HG03103 (cell line): ENCODE data around the gene ZBTB7C.

Source experiments
- ATAC-seq: cut with Tn5 transposase; IDR thresholded peaks from one replicate; pipeline ENCODE4 v1.9.1; 2021; ENCODE audit warnings: low read depth; ENCODE audit not compliant: unreplicated experiment

ZBTB7C gene

DNA sequence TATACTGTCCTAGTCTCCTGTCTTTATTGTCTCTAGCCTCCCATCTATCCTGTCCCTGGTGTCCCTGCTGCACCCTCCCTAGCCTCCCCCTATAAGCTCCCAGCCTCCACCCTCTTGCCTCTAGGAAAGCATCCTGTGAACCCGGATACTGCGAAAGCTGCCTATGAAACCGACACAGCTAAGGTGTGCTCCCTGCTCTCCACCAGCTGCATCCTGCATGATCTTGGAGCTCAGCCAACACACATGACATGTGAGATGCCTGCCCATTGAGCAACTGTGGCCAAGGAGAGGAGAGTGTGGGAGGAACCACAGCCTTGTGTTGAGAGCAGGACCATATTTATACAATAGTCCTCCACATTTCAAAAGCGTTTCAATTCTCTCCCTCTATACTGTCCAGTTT, 187.1 kb downstream of the ZBTB7C start:
- peak; percentile 86 for ATAC-seq

DNA sequence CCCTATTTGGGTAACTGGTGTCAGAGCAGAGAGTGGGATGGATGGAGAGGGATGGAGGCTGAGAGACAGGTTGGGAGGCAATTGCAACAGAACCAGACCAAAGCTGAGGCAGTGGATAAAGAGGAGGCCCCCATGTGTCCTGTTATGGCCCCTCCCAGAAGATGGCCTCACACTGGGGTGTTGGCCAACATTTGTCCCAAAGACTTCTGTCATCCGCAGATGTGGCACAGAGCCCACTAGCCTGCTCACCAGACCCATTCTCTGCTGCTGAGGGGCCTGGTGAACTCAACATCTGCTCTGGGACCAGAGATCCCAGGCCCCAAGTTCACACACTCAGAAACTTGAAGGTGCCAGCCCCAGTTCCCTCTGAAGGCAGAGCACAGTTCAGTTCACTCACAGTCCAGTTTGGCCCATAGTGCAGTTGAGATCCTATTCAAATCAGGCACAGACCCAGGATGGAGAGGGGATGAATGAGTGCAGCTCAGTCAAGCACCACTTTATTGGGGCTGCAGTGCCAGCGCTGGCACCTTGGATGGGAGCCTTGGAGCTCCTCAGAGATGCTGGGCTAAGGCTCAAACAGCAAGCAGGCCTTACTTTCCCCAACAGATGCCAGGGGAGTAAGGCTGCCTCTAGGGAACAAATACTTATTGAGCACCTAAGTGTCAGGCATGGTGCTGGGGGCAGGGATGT, 189.2 kb downstream of the ZBTB7C start:
- ATAC-seq, result no peak

DNA sequence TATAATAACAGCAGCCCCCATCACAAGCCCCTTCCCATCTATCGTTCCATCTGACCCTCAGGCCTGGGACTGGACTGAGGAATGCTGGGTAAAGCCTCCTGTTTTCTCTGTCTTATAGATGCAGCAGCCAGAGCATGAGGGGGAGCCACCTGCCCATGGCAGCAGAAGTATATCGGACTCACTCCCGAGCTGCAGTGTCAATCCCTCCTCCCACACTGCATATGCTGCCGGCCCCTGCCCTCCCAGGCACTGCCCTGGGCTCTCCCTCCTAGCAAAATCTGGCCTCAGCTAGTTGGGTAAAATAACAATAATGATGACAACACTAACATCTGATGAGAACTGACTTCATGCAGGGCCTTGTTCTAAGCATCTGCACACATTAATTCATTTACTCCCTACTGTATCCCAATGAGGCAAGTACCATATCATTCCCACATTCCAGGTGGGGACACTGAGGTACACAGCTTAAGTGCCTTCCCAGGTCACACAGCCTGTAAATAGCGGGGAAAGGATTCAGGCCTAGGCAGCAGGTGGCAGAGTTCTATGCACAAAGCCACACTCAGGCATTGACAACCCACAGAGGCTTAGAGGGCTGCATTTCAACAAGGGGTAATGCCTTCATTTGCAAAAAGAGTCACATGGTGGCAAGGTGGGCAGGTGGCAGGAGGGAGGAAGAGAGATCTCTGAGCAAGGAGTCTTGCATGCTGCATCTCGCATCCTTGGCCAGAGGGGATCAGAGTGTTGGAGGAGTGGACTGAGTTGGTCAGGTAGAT, 190.0 kb downstream of the ZBTB7C start:
- no peak for ATAC-seq

DNA sequence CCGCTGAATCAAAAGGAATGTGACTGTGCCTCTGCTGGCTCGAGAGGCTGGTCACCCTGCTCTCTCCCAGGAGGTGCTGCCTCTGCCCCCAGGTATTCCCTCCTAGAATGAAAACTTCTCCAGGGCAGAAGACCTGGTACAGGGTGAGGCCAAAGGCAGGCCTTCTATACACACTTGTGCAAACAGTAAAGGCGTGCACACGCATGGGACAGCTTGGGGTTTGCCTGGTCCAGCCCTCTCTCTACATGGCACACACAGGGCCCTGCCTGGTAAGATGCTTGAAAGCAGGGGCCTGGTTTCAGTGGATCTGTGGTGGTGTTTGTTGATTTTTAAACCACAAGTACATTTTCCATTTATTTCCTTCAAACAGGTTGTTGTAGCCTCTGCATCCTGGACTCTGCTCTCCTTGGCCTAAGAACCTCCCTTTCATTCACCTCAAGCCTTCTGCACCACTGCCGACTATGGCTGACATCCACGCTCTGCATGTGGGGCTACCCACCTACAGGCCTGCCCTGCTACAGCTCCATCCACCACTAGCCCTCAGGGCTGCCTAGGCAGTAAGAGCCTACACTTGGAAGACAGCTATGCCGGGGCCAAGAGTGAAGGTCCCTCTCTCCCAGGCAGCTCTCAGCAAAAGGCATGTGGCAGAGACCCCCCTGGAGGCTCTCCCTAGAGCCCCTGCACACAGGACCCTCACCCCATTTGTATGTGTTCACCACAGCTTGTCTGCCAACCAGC, 190.7 kb downstream of the ZBTB7C start:
- ATAC-seq, result no peak

DNA sequence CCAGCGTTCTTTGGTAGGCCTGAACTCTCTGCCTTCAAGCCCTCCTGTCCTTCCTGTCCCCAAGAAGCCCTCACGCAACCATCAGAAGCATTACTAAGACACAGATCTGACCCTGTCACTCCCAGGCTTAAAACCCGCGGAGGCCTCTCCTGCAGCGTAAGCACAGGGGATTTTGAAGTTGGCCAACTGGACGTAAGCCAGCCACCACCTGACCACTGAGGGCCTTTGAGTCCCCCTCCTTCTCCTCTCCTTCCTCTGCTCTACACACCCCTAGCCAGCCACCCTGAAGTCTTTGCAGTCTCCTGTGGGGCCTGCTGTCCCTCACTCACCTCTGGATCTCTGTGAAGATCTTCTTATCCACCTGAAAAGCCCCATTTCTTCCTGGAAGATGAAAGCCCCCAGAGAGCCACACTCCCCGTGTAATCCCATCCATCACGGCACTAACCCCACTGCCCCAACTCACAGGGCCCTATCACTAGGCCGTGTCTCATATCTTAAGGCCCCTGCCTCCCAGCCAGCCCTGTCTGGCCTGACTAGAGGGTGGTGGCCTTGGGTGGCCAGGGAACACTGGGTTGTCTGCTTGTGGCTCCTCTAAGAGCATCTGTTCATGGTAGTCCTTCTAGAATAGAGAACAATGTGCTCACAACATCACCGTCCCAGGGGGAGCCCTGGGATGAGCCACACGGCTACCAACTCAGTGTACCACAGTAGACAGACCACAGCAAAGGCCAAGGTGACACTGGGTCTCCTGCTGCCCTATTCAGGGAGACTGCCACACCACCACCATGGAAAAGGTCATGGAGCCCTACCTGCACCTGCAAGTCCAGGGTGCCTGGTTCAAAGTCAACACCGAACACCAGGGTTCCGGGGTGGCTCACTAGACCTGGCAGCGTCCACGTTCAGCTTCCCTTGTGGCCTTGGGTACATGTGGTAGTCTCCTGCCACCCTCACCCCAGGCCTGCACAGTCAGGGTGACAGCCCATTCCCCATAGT, 191.6 kb downstream of the ZBTB7C start:
- no peak for ATAC-seq

DNA sequence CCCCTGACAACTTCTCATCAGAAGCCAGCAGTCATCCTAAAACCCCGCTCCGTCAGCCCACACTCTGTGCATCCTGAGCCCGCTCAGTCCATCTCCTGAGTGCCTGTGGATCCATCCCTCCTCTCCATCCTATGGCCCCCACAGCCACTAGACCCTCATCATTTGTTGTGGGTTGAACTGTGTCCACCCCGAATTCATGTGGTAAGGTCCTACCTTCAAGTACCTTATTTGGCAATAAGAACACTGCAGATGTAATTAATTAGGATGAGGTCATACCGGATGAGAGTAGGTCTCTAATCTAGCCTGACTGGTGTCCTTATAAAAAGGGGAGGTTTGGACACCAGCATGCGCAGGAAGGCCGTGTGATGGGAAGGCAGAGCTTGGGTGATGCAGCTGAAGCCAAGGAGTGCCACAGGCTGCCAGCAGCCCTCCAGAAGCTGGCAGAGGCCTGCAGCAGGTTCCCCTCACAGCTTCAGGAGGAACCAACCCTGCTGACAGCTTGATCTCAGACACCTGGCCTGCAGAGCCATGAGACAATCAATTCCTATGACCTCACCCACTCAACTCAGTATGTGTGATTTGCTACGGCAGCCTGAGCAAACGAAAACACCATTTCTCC, 192.4 kb downstream of the ZBTB7C start:
- no peak for ATAC-seq

DNA sequence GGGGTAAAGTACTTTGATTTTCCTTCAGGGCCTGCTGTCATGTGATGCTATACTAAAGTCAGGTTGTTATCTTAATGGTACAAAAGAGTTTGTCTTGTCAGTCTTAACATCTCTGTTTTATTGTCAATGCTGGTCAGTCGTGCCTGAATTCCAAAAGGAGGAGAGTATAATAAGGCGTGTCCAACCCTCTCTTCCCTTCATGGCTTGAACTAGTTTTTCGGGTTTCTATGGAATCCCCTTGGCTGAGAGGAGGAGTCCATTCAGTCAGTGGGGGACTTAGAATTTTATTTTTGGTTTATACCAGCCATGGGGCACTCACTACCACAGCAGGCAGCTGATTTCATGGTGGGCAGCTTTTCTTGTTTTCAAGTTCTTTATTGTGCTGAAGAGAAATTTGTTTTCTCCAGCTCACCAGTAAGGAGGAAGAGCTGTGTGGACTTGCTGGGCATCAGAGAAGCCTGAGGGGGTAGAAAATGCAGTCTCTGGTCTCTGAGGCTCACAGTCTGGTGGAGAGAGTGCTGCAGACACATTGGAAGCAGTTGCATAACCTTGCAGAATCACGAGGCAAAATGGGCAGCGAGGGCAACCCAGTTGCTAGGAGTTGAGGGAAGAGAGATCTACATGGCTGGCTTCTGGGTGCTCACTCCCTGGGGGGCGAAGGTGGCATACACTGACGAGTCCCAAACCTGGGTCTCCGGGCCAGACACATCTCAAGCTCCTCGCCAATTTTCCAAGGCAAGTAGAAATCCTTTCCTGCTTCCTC, 193.1 kb downstream of the ZBTB7C start:
- ATAC-seq, result no peak

DNA sequence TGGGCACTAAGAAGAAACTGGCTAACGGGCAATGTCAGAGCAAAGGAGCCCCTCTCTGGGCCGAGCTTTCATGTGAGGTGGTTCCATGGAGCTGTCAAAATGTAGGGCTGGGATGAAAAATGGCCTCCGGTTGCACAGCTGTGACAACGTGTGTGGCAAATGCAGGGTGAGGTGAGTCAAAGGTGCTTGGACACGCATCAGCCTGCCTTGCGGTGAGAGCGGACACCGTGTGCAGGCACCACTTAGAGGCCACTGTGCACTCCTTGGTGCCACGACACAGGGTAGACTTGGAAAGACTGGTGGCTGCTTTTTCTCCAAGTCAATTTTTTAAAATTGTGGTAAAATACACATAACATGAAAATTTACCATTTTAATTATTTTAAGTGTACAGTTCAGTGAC, 195.4 kb downstream of the ZBTB7C start:
- no peak for ATAC-seq

DNA sequence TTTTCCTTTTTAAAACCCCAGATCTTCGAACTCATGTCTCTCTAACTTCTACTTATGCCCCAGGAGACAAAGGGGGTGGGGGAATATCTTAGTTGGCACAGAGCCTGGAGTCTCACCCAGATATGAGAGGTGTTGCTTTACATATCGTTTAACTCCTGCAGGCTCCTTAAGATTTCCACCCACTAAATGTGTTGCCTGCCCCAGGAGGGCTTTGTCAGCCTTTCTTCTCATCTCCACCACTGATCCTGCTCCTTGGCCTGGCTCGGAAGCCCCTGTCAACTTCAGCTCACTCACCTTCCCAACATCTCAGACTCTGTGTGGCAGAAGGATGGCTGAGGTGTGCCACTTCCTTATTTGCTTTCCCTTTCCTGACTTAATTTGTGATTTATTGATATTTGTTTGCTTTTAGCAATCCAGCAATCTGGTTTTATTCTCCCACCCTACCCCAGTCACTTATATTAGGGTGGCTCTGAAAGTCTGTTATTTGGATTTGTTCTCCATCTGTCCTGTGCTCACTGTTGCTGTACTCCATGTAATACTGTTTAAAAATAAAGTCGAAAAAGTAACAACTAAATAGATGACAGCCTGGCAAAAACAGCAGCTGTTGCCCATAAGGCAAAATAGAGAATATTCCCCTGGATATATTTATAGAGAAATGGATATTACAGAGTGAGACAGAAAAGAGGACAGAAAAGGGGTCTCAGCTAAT, 200.6 kb downstream of the ZBTB7C start:
- no peak for ATAC-seq

DNA sequence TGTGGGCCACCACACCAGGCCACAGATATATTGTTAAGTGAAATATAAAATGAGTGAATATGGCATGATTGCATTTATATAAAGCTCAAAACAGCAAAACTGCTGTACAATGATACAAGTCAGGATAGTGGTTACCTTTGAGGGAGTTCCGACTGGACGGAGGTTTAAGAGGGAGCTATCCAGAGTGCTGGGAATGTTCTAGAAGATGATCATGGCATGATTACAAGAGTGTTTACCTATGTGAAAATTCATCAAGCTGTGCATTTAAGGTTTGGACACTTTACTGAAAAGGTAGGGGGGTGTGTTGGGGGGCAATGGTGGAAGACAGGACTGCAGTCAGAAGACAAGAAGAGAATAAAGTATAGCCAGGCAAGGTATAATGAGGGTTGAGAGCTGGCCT, 201.4 kb downstream of the ZBTB7C start:
- ATAC-seq, result no peak

DNA sequence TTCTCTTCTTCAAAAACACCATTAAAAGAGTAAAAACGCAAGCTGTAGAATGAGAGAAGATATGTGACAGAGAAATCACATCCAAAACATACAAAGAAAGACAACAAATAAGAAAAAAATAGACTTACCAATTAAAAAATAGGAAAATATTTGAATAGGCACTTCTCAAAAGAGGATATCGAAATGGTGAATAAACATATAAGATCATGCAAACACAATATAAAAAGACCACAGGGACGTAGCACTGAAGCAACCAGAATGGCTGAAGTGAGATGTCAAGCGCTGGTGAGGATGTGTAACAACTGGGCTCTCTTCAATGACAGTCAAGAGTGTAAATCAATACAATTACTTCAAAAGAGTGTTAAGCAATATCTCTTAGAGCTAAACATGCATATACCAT, 202.3 kb downstream of the ZBTB7C start:
- no peak for ATAC-seq

DNA sequence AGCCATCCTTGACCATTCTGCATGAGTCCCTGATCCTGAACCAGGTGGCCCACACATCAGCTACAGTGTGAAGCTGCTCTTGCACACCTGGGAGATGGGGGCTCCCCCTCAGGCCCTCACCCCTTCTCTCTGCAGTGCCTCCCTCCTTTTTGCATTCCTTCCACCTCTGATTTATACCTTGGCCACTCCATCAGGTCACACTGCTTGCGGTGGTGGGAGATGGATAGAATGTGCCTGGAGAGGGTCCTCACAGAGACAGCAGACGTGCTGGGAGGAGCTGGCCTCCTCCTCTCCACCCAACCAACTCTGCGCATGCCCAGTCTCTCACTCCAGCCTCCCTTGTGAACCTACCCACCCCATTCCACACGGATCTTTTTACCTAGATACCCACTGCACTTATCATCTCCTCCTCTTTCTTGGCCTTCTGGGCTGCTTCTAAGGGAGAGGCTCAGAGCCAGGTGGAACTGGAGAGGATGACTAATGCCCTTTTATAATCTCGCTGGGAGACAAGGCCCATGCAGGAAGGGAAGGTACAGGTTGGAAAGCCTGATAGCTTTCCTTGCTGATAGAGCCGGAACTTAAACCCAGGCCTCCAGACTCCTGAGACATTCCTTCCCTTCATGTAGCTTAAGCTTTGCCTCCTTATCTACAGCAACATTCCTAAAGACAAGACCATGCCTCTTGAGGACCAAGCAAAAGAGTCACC, 205.1 kb downstream of the ZBTB7C start:
- no peak for ATAC-seq

DNA sequence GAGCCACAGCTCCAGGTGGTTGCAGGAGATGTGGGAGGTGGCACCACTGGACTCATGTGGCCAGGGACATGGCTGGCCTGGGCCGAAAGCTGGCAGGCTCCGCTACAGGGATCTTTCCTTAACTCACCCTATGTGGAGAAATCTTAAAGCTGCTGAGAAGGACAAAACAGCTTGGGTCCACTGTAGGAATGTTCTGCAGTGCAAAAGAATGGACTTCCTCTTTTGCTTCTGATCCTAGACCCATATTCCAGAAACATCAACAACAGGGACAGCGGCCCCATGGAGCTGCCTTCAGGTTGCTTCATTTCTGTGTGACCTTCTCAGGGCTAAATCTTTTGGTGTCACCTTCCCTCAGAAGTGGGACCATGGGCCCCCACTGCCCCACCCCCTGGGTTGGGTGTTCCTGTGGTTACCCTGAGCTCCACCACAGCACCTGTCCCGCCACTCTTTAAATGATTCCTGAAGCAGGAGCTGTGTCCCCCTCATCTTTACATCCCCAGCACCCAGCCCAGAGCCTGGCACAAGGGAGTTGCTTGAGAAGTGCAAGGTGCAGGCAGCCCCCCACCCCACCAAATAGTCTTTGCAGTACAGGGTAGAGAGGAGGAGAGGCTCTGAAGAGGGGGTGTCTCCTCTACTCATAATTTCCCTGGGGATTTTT, 205.8 kb downstream of the ZBTB7C start:
- ATAC-seq, result no peak

DNA sequence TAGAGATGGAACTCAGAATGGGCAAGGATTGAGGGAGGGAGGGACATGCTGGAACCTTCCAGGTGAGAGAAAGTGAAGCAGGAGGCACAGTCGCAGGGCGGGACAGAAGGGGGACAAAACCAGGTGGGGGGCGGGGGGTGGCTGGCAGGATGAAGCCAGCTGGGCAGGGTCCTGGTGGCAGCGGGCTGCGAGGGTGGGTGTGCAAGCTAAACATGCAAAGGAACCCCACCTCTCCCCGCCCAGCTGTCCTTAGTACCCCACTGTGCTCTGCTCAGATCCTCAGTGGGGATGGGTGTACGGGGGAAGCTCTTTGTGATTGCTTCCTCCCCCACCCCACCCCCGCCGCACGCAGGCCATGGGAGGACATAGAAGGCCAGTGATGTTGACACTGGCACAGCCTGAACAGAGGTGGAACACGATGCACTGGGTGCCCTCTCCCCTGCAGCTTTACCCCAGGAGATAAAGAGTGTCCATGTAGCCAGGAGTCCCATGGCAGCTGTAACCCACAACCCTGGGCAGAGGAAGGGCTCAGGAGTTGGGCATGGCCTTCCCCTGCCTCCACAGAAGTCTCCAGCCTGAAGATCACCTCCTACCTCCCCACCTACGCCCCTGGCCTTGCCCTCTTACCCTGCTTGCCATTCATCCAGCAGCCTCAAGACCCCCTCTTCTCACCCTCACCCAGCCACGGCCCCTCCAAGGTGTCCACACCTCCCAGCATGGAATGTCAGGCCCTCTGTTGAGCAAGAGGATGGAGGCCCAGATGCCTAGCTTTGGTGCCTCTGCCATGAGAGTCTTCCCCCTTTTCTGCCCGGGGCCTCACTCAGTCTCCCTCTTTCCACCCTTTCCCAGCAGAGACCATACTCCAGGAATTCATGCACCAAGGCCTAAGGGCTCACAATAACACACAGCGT, 206.6 kb downstream of the ZBTB7C start:
- no peak for ATAC-seq

DNA sequence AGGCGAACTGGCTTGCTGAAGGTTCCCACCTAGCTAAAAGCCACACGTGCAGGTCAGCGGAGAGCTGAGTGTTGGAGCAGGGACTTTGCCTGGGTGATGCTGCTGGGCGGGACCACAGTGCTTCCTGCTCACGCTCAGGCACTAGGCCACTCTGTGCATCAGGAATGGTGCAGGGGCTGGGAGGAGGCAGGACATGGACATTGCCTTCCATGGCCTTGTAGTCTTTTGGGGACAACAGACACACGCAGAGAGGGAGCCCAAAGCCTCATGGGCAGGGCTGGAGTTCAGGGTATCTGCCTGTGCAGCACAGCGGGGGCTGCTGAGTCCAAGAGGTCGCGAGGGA, 207.2 kb downstream of the ZBTB7C start:
- ATAC-seq, result no peak

DNA sequence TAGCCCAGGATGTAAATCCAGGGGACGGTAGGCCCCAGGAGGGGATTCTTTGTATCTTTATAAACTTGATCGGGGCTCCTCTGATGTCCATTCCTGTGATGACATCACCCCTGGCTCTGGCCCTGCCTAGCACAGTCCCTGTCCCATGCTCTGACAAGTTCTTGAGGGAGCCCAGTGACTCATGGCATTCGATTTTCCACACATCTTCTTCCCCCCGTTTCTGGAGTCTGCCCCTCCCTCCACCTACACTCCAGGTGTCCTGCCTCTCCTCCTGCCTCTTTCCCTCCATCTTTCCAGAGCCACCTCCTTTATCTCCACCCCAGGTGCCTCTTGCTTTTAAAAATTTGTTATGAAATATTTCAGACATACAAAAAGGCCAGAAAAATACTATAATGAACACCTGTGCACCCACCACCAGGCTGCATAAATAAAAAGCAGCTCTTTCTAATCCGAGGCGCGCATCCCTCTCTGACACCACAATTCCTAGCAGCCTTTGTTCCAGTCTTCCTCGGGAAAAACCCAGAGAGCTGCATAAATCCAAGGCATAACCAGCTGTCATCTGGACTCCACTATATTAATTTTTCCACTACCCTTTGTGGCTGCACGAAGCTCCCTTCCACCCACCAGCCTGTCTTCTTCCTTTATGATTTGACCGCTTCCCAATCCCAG, 207.7 kb downstream of the ZBTB7C start:
- no peak for ATAC-seq
